CD4-positive, alpha-beta T cell treated with Interleukin-4 for 1 hour (primary cell): ENCODE data around the gene CDC37L1.
A peak's percentile ranks its signal among the peaks of the same experiment; 100 is the strongest.

Source experiments
- DNase-seq, 2 donors: peaks; one replicate each; pipeline ENCODE4 v3.0.0-alpha.2; 2020 to 2022

The CDC37L1 gene

GRCh38 chr9:4669890-4670289, 9.5 kb upstream of the CDC37L1 start:
- DNase-seq = no peak

GRCh38 chr9:4670591-4670990, 8.8 kb upstream of the CDC37L1 start:
- DNase-seq = no peak

GRCh38 chr9:4671737-4672136, 7.6 kb upstream of the CDC37L1 start:
- no peak for DNase-seq

- DNase-seq = no peak
These were observed 4.6 kb upstream of the CDC37L1 start for GRCh38 chr9:4674783-4675182.

- DNase-seq = no peak
These were observed 2.0 kb upstream of the CDC37L1 start for GRCh38 chr9:4677392-4677791.

GRCh38 chr9:4678679-4679267, 596 bp upstream of the CDC37L1 start:
- no peak for DNase-seq

- peak in 1 of 2 donors; percentile 14 for DNase-seq
These were observed 780 bp downstream of the CDC37L1 start for GRCh38 chr9:4680173-4680525.

GRCh38 chr9:4680750-4681149, 1.4 kb downstream of the CDC37L1 start:
- DNase-seq = no peak

- DNase-seq = no peak
These were observed 5.5 kb downstream of the CDC37L1 start for GRCh38 chr9:4684820-4685219.

- DNase-seq = no peak
These were observed 6.7 kb downstream of the CDC37L1 start for GRCh38 chr9:4686112-4686511.

GRCh38 chr9:4686584-4686983, 7.2 kb downstream of the CDC37L1 start:
- no peak for DNase-seq

- DNase-seq = no peak
These were observed 9.7 kb downstream of the CDC37L1 start for GRCh38 chr9:4689021-4689420.

GRCh38 chr9:4689687-4690104, 10.3 kb downstream of the CDC37L1 start:
- no peak for DNase-seq

GRCh38 chr9:4690144-4690543, 10.8 kb downstream of the CDC37L1 start:
- DNase-seq = no peak

GRCh38 chr9:4691795-4692194, 12.4 kb downstream of the CDC37L1 start:
- no peak for DNase-seq

- DNase-seq = no peak
These were observed 20.7 kb downstream of the CDC37L1 start for GRCh38 chr9:4700091-4700490.

GRCh38 chr9:4700932-4701331, 21.6 kb downstream of the CDC37L1 start:
- DNase-seq = no peak

- DNase-seq = no peak
These were observed 22.2 kb downstream of the CDC37L1 start for GRCh38 chr9:4701526-4701925.

GRCh38 chr9:4704129-4704528, 24.8 kb downstream of the CDC37L1 start:
- DNase-seq = no peak

GRCh38 chr9:4706021-4706420, 26.7 kb downstream of the CDC37L1 start:
- DNase-seq = no peak

- DNase-seq = no peak
These were observed 27.7 kb downstream of the CDC37L1 start for GRCh38 chr9:4706971-4707622.

GRCh38 chr9:4709380-4709779, 30.0 kb downstream of the CDC37L1 start:
- DNase-seq = no peak

GRCh38 chr9:4713849-4714248, 34.5 kb downstream of the CDC37L1 start:
- DNase-seq = no peak

GRCh38 chr9:4714266-4715016, 35.1 kb downstream of the CDC37L1 start:
- DNase-seq = no peak
